WTC11 (cell line): Measurements from ENCODE around the gene PAX4. TPM values are rescaled to one million over a fixed set of nuclear protein-coding genes. Genes with fewer than 3 reads are reported as not detected.
A peak's percentile ranks its signal among the peaks of the same experiment; 100 is the strongest.

Source experiments
- ATAC-seq: fragments of 200-7000 bp; cut with Tn5 transposase; 2 replicates; pipeline ENCODE4 v1.10.0; 2021; ENCODE audit warnings: mild to moderate bottlenecking, moderate library complexity
- CTCF ChIA-PET: fragments of 300-600 bp; sonication (Branson Sonifier 250); formaldehyde crosslinking; loops from one replicate; lab custom pipeline; 2021; ENCODE audit warnings: antibody characterized with exemption; lab: Charles Lee
- POLR2A ChIA-PET: fragments of 350-600 bp; sonication (Branson Sonifier 250); formaldehyde crosslinking; loops from one replicate; lab custom pipeline; 2021; ENCODE audit warnings: antibody characterized with exemption; lab: Charles Lee
- DNase-seq: peaks from one replicate; pipeline ENCODE4 v3.0.0; 2021; ENCODE audit warnings: low spot score
- H3K27ac Mint-ChIP-seq: 2 replicates; pipeline ENCODE4 v1.8.0; 2021; ENCODE audit warnings: mixed read lengths
- H3K27me3 Mint-ChIP-seq: 2 replicates; pipeline ENCODE4 v1.8.0; 2021; ENCODE audit warnings: low read depth, mild to moderate bottlenecking, moderate library complexity, mixed read lengths
- H3K36me3 Mint-ChIP-seq: 2 replicates; pipeline ENCODE4 v1.8.0; 2021; ENCODE audit warnings: mixed read lengths
- H3K4me1 Mint-ChIP-seq: 2 replicates; pipeline ENCODE4 v1.8.0; 2022; ENCODE audit warnings: mixed read lengths
- H3K4me3 Mint-ChIP-seq: 2 replicates; pipeline ENCODE4 v1.8.0; 2021; ENCODE audit warnings: mild to moderate bottlenecking, moderate library complexity, mixed read lengths
- H3K9me3 Mint-ChIP-seq: 2 replicates; pipeline ENCODE4 v1.8.0; 2021; ENCODE audit warnings: mixed read lengths
- ATF3 ChIP-seq: sonication (generic); formaldehyde crosslinking; conservative IDR thresholded peaks from 2 replicates; pipeline ENCODE4 v1.8.1; 2022; ENCODE audit warnings: mild to moderate bottlenecking, missing genetic modification reagents
- CDX4 ChIP-seq: fragments of 250-450 bp; sonication (Bioruptor Pico); IDR thresholded peaks from 2 replicates; pipeline ENCODE4 v1.9.0; 2021; ENCODE audit warnings: moderate library complexity, mild to moderate bottlenecking, inconsistent platforms, borderline replicate concordance
- CREB1 ChIP-seq: sonication (generic); formaldehyde crosslinking; IDR thresholded peaks from 2 replicates; pipeline ENCODE4 v1.8.0; 2023; ENCODE audit warnings: mild to moderate bottlenecking, missing genetic modification reagents
- CREM ChIP-seq: sonication (generic); formaldehyde crosslinking; IDR thresholded peaks from 2 replicates; pipeline ENCODE4 v1.8.1; 2022; ENCODE audit warnings: mild to moderate bottlenecking, missing genetic modification reagents, moderate library complexity
- CTCF ChIP-seq: fragments of 200-600 bp; IDR thresholded peaks from 2 replicates; pipeline ENCODE4 v1.8.0; 2022; ENCODE audit warnings: antibody characterized with exemption
- ETV6 ChIP-seq: sonication (generic); formaldehyde crosslinking; IDR thresholded peaks from 2 replicates; pipeline ENCODE4 v1.8.1; 2022; ENCODE audit warnings: mild to moderate bottlenecking, missing genetic modification reagents
- IRF2 ChIP-seq: sonication (generic); formaldehyde crosslinking; IDR thresholded peaks from 2 replicates; pipeline ENCODE4 v1.8.0; 2022; ENCODE audit warnings: low read depth, missing genetic modification reagents, borderline replicate concordance
- JAZF1 ChIP-seq: fragments of 250-450 bp; sonication (Bioruptor Pico); IDR thresholded peaks from 2 replicates; pipeline ENCODE4 v1.9.0; 2021; ENCODE audit warnings: moderate library complexity, mild to moderate bottlenecking, inconsistent platforms
- MXD4 ChIP-seq: fragments of 250-450 bp; sonication (Bioruptor Pico); IDR thresholded peaks from 2 replicates; pipeline ENCODE4 v1.8.0; 2021; ENCODE audit warnings: mild to moderate bottlenecking, moderate library complexity, borderline replicate concordance
- SOX15 ChIP-seq: fragments of 250-450 bp; sonication (Bioruptor Pico); IDR thresholded peaks from 2 replicates; pipeline ENCODE4 v1.9.0; 2021; ENCODE audit warnings: mild to moderate bottlenecking
- SP1 ChIP-seq: sonication (generic); formaldehyde crosslinking; conservative IDR thresholded peaks from 2 replicates; pipeline ENCODE4 v1.8.1; 2022; ENCODE audit warnings: missing genetic modification reagents
- TEAD1 ChIP-seq: sonication (generic); formaldehyde crosslinking; IDR thresholded peaks from 2 replicates; pipeline ENCODE4 v1.8.0; 2022; ENCODE audit warnings: mild to moderate bottlenecking, missing genetic modification reagents
- TP53 ChIP-seq: sonication (generic); formaldehyde crosslinking; IDR thresholded peaks from 2 replicates; pipeline ENCODE4 v1.8.1; 2023; ENCODE audit warnings: mild to moderate bottlenecking, missing genetic modification reagents
- ZNF121 ChIP-seq: sonication (generic); formaldehyde crosslinking; IDR thresholded peaks from 2 replicates; pipeline ENCODE4 v1.8.0; 2023; ENCODE audit warnings: missing genetic modification reagents
- ZNF232 ChIP-seq: sonication (generic); formaldehyde crosslinking; IDR thresholded peaks from 2 replicates; pipeline ENCODE4 v1.8.0; 2022; ENCODE audit warnings: mild to moderate bottlenecking, missing genetic modification reagents
- ZNF263 ChIP-seq: sonication (generic); formaldehyde crosslinking; IDR thresholded peaks from 2 replicates; pipeline ENCODE4 v1.8.1; 2022; ENCODE audit warnings: low read depth, mild to moderate bottlenecking, moderate library complexity, missing genetic modification reagents
- ZNF423 ChIP-seq: fragments of 250-450 bp; sonication (Bioruptor Pico); IDR thresholded peaks from 2 replicates; pipeline ENCODE4 v2.1.2; 2022; ENCODE audit warnings: mild to moderate bottlenecking, moderate library complexity
- total RNA-seq: library from RNA; stranded (reverse); gene quantifications from 3 replicates; pipeline ENCODE4 v1.2.3, GENCODE V29; 2021
- TF ChIP-seq, protein P1 (sequence below): fragments of 250-450 bp; sonication (Bioruptor Pico); IDR thresholded peaks from 2 replicates; pipeline ENCODE4 v1.9.0; 2021; ENCODE audit warnings: mild to moderate bottlenecking
- TF ChIP-seq, protein P2 (sequence below): sonication (generic); formaldehyde crosslinking; IDR thresholded peaks from 2 replicates; pipeline ENCODE4 v1.8.0; 2022; ENCODE audit warnings: mild to moderate bottlenecking, missing genetic modification reagents
- TF ChIP-seq, protein P3 (sequence below): sonication (generic); formaldehyde crosslinking; IDR thresholded peaks from 2 replicates; pipeline ENCODE4 v1.8.0; 2023; ENCODE audit warnings: missing genetic modification reagents
- TF ChIP-seq, protein P4 (sequence below): sonication (generic); formaldehyde crosslinking; IDR thresholded peaks from 2 replicates; pipeline ENCODE4 v1.8.1; 2022; ENCODE audit warnings: mild to moderate bottlenecking, moderate library complexity, missing genetic modification reagents
- TF ChIP-seq, protein P5 (sequence below): sonication (generic); formaldehyde crosslinking; IDR thresholded peaks from 2 replicates; pipeline ENCODE4 v1.8.0; 2023; ENCODE audit warnings: missing genetic modification reagents, mild to moderate bottlenecking, borderline replicate concordance

Gene PAX4
- total RNA-seq, 1 experiment from 2014 or later = not detected

GRCh38 chr7:127665922-127666321 lies 48.0 kb upstream of the PAX4 start:
- peaks cover 58% of the 10 kb centered on the region for H3K4me1 Mint-ChIP-seq
- H3K9me3 Mint-ChIP-seq = no peaks in the 10 kb centered on the region
- peaks cover 25% of the 10 kb centered on the region for H3K36me3 Mint-ChIP-seq
- peak overlapping the region; percentile 35 for H3K4me3 Mint-ChIP-seq
- H3K27me3 Mint-ChIP-seq = no peaks in the 10 kb centered on the region
- ChIA-PET POLR2A (interaction anchor here (1.6 kb wide), 1 partner anchor 19 kb away, joined by 3 read pairs; no protein-coding TSS in a partner anchor), CTCF (interaction anchor here (0.6 to 1.7 kb wide), 6 partner anchors 18 to 543 kb away, joined by 3 to 10 read pairs (median 4); no protein-coding TSS in a partner anchor)
- peak; percentile 32 for DNase-seq
- H3K27ac Mint-ChIP-seq = peak overlapping the region; percentile 86
- peak; percentile 96 for ATAC-seq
- peak; percentile 38; the same call in 1 of the 2 replicates for TF ChIP-seq CREM (CRISPR knock-in tag)
- peak; percentile 61; the same call in 1 of the 2 replicates for TF ChIP-seq ETV6 (CRISPR knock-in tag)
- TF ChIP-seq JAZF1 (CRISPR knock-in tag) = no peak
- 0 out of 2 replicates have a peak, but pooled peaks have one; percentile 23 for TF ChIP-seq SP1
- TF ChIP-seq ZNF263 (CRISPR knock-in tag) = no peak
- no peak for TF ChIP-seq TP53 (CRISPR knock-in tag)
- TF ChIP-seq ZNF423 = peak; percentile 34; the same call in 1 of the 2 replicates
- TF ChIP-seq ZNF121 (CRISPR knock-in tag) = no peak
- 0 out of 2 replicates have a peak, but pooled peaks have one; percentile 26 for TF ChIP-seq TEAD1 (CRISPR knock-in tag)
- TF ChIP-seq, all 79 proteins: peak for 5

DNA sequence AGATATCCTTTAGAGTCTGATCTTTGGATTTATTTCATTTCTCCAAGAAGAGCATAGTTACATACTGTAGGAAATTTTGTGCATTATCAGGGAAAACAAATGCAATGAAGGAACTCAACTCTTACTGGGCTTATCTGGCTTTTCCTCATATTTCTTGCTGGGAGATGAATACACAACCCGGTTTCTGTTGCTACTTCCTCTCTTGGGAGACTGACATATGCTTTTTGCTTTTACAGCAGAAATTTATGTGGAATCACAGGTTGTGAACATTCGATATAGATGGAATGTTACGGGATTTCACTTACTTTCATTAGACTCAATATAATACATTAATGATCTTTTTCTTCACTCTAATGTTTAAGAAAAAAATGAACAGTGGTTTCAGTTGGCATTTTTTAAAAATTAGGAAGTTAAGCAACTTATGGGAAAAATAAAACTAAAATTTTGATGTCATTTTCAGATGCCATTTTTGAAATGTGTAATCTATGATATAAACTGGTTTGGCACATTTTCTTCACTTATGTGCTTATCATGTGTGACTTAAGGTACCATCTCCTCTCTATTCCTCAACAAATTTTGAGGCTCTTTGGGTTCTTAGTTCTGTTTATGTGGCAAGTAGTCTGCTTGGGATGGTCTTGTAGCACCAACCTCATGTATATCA lies 41.2 kb upstream of the PAX4 start:
- Mint-ChIP-seq H3K27me3 (no peaks in the 10 kb centered on the region), H3K4me3 (no peak overlapping the region), H3K4me1 (peaks cover 46% of the 10 kb centered on the region), H3K9me3 (no peaks in the 10 kb centered on the region), H3K36me3 (peaks cover 36% of the 10 kb centered on the region), H3K27ac (peak overlapping the region; percentile 81; the same call in 1 of the 2 replicates)
- ATAC-seq (no peak), DNase-seq (no peak)
- CTCF ChIA-PET = no interaction called here
- POLR2A ChIA-PET = no interaction called here
- no peak for TF ChIP-seq ATF3 (CRISPR knock-in tag)
- TF ChIP-seq SOX15 (CRISPR knock-in tag) = no peak
- TF ChIP-seq CREM (CRISPR knock-in tag) = no peak
- TF ChIP-seq CTCF = no peak
- no peak for TF ChIP-seq CREB1 (CRISPR knock-in tag)
- no peak for TF ChIP-seq IRF2 (CRISPR knock-in tag)
- TF ChIP-seq, protein P1, sequence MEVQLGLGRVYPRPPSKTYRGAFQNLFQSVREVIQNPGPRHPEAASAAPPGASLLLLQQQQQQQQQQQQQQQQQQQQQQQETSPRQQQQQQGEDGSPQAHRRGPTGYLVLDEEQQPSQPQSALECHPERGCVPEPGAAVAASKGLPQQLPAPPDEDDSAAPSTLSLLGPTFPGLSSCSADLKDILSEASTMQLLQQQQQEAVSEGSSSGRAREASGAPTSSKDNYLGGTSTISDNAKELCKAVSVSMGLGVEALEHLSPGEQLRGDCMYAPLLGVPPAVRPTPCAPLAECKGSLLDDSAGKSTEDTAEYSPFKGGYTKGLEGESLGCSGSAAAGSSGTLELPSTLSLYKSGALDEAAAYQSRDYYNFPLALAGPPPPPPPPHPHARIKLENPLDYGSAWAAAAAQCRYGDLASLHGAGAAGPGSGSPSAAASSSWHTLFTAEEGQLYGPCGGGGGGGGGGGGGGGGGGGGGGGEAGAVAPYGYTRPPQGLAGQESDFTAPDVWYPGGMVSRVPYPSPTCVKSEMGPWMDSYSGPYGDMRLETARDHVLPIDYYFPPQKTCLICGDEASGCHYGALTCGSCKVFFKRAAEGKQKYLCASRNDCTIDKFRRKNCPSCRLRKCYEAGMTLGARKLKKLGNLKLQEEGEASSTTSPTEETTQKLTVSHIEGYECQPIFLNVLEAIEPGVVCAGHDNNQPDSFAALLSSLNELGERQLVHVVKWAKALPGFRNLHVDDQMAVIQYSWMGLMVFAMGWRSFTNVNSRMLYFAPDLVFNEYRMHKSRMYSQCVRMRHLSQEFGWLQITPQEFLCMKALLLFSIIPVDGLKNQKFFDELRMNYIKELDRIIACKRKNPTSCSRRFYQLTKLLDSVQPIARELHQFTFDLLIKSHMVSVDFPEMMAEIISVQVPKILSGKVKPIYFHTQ = no peak
- TF ChIP-seq, protein P2, sequence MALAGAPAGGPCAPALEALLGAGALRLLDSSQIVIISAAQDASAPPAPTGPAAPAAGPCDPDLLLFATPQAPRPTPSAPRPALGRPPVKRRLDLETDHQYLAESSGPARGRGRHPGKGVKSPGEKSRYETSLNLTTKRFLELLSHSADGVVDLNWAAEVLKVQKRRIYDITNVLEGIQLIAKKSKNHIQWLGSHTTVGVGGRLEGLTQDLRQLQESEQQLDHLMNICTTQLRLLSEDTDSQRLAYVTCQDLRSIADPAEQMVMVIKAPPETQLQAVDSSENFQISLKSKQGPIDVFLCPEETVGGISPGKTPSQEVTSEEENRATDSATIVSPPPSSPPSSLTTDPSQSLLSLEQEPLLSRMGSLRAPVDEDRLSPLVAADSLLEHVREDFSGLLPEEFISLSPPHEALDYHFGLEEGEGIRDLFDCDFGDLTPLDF = no peak
- TF ChIP-seq MXD4 (CRISPR knock-in tag) = no peak
- no peak for TF ChIP-seq ZNF232
- TF ChIP-seq, protein P3, sequence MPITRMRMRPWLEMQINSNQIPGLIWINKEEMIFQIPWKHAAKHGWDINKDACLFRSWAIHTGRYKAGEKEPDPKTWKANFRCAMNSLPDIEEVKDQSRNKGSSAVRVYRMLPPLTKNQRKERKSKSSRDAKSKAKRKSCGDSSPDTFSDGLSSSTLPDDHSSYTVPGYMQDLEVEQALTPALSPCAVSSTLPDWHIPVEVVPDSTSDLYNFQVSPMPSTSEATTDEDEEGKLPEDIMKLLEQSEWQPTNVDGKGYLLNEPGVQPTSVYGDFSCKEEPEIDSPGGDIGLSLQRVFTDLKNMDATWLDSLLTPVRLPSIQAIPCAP (CRISPR knock-in tag) = no peak
- no peak for TF ChIP-seq CDX4 (CRISPR knock-in tag)
- TF ChIP-seq, protein P4, sequence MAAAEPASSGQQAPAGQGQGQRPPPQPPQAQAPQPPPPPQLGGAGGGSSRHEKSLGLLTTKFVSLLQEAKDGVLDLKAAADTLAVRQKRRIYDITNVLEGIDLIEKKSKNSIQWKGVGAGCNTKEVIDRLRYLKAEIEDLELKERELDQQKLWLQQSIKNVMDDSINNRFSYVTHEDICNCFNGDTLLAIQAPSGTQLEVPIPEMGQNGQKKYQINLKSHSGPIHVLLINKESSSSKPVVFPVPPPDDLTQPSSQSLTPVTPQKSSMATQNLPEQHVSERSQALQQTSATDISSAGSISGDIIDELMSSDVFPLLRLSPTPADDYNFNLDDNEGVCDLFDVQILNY = no peak
- TF ChIP-seq, protein P5, sequence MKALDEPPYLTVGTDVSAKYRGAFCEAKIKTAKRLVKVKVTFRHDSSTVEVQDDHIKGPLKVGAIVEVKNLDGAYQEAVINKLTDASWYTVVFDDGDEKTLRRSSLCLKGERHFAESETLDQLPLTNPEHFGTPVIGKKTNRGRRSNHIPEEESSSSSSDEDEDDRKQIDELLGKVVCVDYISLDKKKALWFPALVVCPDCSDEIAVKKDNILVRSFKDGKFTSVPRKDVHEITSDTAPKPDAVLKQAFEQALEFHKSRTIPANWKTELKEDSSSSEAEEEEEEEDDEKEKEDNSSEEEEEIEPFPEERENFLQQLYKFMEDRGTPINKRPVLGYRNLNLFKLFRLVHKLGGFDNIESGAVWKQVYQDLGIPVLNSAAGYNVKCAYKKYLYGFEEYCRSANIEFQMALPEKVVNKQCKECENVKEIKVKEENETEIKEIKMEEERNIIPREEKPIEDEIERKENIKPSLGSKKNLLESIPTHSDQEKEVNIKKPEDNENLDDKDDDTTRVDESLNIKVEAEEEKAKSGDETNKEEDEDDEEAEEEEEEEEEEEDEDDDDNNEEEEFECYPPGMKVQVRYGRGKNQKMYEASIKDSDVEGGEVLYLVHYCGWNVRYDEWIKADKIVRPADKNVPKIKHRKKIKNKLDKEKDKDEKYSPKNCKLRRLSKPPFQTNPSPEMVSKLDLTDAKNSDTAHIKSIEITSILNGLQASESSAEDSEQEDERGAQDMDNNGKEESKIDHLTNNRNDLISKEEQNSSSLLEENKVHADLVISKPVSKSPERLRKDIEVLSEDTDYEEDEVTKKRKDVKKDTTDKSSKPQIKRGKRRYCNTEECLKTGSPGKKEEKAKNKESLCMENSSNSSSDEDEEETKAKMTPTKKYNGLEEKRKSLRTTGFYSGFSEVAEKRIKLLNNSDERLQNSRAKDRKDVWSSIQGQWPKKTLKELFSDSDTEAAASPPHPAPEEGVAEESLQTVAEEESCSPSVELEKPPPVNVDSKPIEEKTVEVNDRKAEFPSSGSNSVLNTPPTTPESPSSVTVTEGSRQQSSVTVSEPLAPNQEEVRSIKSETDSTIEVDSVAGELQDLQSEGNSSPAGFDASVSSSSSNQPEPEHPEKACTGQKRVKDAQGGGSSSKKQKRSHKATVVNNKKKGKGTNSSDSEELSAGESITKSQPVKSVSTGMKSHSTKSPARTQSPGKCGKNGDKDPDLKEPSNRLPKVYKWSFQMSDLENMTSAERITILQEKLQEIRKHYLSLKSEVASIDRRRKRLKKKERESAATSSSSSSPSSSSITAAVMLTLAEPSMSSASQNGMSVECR (CRISPR knock-in tag) = no peak
